GM18870 (cell line): Measurements from ENCODE around the gene HMG20B.

ENCODE experiments used
- ATAC-seq: cut with Tn5 transposase; IDR thresholded peaks from one replicate; pipeline ENCODE4 v1.9.1; 2021; ENCODE audit warnings: moderate library complexity; ENCODE audit not compliant: unreplicated experiment

The HMG20B gene

GRCh38 chr19:3618144-3618810 lies 45.5 kb downstream of the HMG20B start:
- no peak for ATAC-seq

DNA sequence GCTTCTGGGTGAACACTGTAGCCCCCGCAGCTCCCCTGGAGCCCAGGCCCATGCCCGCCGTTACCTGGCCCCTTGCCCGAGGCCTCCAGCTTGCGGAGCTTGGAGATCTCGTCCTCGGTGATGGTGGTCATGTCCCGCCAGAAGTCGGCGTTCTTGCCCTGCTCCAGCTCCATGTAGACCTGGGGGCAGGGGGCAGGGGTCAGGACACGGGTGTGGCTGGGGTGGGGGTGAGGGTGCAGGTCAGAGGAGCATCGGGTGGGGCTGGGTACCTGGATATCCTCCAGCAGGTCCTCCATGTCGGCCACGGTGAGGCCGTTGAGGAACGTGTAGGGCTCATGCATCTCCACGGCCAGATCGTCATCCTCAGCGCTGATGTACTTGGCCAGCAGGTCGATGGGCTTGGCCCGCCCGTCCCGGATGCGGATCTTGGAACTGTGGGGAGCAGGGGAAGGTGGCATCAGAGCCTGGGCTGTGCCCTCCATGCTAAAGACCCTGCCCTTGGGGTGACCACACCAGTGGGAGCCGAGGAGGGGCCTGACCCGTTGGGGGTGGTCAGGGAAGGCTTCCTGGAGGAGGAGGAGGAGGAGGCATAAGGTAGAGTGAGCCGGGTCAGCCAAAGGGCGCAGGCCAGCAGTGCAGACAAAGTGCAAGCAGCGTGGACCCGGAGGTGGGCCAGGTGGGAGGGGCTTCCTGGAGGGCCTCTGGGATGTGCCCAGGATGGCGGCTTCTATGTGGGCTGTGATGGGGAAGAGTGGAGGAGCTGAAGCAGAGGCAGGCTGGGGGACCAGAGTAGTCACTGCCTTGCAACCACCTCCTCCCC lies 46.3 kb downstream of the HMG20B start:
- ATAC-seq, result no peak

GRCh38 chr19:3619631-3620012 lies 46.9 kb downstream of the HMG20B start:
- no peak for ATAC-seq

GRCh38 chr19:3620145-3620816 lies 47.5 kb downstream of the HMG20B start:
- ATAC-seq, result no peak

DNA sequence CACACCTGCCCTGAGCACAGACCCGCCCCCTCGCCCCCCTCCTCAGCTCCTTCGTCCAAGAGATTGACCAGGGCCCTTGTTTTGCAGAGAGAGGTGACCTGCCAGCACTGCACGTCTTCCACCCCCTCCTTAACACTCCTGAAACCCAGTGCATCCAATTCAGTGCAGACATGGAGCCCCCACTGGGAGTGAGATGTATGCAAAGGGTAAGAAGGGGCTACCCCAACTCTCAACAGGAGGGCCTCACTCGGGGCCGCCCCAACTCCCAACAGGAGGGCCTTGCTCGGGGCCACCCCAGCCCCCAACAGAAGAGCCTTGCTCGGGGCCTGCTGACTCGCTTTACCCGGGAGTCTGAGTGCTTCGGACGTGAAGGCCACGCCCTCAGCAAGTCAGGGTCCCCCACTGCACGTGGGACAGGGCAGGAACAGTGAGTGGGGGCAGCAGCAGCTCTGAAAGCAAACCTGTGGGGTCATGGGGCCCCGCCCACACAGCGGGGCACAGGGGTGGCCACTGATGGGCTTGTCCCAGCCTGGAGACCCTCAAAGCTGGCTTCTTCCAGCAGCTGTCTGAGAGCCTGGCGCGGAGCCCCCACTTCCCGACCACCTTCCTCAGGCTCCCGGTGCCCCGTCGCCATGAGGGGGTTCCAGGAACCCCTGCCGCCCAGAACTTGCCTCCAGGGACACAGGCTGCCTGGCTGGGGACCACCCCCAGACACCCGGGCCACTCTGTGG lies 48.2 kb downstream of the HMG20B start:
- ATAC-seq, result no peak

DNA sequence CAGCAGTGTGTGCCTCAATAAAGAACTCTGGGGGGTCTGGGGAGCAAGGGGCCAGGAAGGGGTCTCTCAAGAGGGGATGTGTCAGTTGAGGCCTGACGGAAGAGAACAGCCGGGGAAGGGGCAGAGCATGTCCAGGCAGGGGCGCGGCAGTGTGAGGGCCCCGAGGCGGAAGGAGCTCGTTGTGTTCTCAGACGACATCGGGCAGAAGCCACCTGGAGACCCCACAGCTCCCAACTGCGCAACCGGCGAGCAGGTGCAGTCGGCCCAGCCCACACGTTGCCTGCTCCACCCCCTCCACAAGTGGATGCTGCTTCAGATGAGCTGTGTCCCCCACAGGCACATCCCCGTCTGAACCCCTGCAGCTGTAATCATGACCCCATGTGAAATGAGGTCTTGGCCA lies 48.9 kb downstream of the HMG20B start:
- no peak for ATAC-seq

- no peak for ATAC-seq
Measured at GRCh38 chr19:3622224-3622623, 49.5 kb downstream of the HMG20B start.

GRCh38 chr19:3623716-3624115 lies 51.0 kb downstream of the HMG20B start:
- ATAC-seq, result no peak

DNA sequence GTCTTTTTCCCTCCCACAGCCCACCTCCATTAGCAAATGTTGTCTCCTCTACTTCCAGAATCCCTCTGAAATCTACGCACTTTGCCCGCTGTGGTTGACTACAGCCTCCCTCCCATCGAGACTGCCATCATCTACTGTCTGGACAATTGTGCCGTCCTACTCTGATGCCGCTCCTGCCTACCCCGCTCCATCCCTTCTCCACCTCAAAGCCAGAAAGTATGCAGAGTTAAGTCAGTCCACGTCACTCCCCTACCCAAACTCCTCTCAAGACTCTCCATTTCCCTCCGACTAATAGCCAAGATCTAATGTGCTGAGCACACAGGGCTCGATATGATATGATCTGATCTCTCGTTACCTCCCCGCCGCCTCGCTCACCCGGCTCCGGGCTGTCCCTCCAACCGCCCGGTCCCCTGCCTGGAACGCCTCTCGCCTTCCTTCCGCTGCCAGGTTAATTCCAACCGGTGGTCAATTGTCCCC lies 53.3 kb downstream of the HMG20B start:
- no peak for ATAC-seq

DNA sequence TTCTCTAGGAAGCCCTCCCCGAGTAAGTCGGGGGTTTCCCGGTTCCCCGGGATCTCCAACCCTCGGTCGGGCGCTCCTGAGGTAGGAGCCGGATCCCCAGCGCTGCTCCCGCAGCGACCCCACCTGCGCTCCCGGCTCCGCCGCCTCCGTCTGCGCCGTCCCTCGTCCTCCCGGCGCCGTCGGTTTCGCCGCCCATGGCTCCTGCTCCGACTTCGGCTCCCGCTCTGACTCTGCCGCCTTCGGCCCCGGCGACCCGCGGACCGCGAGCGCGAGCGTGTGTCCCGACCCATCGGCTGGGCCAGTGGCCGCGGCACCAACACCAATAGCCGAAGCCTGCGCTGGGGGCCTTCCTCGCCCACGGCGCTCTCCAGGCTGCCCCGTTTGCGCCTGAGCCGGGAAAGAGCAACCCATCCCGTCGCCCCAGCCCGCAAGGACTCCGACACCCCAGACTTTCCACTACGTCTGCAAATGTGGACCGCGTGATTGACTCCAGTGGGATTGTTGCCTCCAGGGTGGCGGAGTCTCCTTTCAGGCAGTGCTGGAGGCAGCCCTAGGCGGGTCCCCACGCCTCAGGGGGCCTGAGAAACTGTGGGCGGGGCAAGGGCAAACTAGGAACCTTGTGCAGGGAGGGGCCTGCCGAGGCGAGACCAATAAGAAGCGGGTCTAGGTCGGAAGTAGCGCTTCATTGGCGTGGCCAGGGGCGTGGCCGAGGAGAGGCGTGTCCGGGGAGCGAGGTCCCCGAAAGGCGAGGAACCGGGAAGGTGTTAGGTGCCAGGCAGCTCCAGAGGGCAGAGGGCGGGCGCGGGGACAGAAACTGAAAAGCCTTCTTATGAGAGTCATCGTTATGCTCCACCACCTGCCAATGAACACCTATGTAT lies 54.0 kb downstream of the HMG20B start, which contains the start of gene CACTIN:
TSS of gene CACTIN (minus strand) at position 318 of the 878 bp plus-strand sequence. CDS start at position 290, 28 bp downstream.
- peak; percentile 68 for ATAC-seq

GRCh38 chr19:3627351-3627723 lies 54.6 kb downstream of the HMG20B start:
- ATAC-seq, result no peak
